HG03439 (cell line): ENCODE results near the gene FRAS1.
"Not testable (repeated sequence)": the region's sequence is repeated elsewhere in the genome, so short reads cannot be mapped to it uniquely, and the experiment has no call there.

ENCODE experiments used
- ATAC-seq: cut with Tn5 transposase; IDR thresholded peaks from one replicate; pipeline ENCODE4 v1.9.1; 2021; ENCODE audit warnings: mild to moderate bottlenecking, moderate library complexity; ENCODE audit not compliant: unreplicated experiment

The FRAS1 gene

GRCh38 chr4:78099058-78099457 lies 41.9 kb downstream of the FRAS1 start:
- no peak for ATAC-seq

GRCh38 chr4:78100060-78100459 lies 42.9 kb downstream of the FRAS1 start:
- no peak for ATAC-seq

- no peak for ATAC-seq
Measured at GRCh38 chr4:78119698-78120097, 62.6 kb downstream of the FRAS1 start.

- no peak for ATAC-seq
Measured at GRCh38 chr4:78120144-78120880, 63.2 kb downstream of the FRAS1 start.

DNA sequence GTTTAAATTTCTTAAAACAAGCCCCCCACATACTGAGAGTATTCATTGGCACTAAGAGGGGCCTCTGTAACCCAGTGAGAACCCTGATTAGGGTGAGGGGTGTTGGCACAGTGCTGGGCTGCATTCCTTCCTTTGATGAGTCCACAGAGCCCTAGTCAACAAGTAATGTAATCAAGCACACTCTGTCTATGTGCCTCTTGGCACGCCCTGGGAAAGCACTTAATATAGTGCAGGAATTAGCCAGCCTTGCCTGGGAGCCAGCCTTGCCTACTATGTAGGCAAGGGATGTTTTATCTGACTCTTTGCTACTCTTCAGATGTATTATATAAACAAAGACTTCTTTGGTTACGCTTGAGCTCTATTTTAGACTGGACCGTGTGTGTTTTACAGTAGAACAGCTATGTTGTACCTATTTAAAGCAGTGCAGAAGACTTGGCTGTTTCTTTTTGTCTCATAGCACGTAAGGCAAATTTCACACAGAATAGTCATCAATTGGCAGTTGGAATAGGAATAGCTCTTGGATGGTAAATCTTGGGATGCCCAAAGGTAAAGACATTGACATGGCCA lies 64.3 kb downstream of the FRAS1 start:
- no peak for ATAC-seq

DNA sequence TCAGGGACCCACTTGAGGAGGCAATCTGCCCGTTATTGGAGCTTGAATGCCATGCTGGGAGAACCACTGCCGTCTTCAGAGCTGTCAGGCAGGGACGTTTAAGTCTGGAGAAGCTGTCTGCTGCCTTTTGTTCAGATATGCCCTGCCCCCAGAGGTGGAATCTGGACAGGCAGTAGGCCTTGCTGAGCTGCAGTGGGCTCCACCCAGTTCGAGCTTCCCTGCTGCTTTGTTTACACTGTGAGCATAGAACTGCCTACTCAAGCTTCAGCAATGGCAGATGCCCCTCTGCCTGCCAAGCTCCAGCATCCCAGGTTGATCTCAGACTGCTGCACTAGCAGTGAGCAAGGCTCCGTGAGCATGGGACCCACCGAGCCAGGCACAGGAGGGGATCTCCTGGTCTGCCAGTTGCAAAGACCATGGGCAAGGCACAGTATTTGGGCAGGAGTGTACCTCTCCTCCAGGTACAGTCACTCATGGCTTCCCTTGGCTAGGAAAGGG lies 68.8 kb downstream of the FRAS1 start:
- not testable (repeated sequence) for ATAC-seq

- no peak for ATAC-seq
Measured at GRCh38 chr4:78129383-78130108, 72.4 kb downstream of the FRAS1 start.

DNA sequence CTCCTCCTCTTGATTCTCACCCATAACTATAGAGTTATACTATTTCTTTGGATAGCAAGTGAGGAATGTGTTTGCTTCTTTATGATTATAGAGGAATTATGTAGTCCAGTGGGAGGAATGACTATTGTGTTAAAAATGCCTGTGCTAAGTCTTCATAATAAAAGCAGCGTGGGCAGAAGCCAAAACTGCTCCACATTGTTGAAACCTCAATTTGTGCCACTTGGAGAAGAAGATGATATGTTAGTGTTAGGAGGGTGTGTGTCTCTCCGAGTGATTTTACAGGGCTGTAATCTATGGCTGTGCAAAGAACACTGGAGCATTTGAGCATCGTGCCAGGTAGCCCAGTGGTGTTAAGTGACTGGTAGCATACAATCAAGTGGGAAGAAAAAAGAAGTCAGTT lies 74.3 kb downstream of the FRAS1 start:
- ATAC-seq, result no peak

DNA sequence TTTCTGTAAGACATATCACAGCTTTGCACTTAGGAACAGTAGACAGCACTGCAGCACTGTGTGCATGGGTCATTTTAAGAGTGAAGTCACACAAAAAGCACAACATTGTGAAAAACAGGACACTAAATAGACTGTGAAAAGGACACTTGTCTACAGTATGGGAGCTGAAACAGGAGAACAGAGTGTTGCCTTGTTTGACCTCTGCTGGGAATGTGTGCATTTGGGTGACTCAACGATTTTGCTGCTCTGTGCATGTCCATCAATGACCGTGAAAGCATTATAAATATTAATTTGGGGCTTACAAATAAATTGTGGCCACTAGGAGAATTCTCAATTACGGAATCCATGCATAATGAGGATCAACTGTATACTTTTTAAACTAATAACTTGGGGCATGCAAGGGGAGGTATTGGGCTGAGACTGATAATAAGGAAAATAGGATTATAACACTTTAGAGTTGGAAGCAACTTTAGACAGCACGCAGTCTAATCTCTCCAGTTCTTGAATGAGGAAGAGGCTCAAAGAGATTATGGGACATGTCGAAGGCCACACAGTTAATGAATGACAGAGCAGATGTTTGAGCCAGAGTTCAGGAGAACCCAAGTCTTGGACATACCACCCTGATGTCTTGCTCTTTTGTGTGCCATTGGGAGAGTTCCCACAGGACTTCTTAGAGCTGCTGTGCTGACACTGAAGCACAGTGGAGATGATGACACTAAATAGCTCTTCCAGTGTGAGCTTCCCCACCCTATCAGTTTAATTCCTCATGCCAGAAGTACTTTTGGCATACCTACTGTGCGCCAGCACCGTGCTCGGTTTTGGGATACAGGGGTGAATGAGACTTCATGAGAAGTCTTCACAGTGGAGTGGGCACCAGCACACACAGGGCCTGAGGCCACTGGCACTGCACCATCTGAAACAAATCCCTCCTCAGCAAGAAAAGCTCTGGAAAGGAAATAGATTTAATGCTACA lies 79.3 kb downstream of the FRAS1 start:
- no peak for ATAC-seq

DNA sequence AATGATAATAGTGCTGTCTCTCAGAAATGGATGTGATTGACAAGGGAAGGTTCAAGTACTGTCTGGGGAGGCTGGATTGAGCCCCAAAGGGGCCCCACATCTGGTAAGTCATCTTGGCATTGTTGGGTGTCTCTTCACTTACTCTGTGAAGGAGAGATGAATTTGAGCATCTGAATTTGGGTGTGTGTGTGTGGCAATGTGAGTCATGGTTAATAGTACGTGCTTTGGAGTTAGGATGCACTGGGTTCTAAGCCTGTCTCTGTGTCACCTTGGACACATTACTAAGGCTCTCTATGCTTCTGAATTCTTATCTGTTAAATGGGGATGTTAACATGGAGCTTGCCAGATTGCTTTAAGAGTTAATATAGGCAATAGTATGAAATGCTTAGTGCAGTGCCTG lies 80.4 kb downstream of the FRAS1 start:
- no peak for ATAC-seq

DNA sequence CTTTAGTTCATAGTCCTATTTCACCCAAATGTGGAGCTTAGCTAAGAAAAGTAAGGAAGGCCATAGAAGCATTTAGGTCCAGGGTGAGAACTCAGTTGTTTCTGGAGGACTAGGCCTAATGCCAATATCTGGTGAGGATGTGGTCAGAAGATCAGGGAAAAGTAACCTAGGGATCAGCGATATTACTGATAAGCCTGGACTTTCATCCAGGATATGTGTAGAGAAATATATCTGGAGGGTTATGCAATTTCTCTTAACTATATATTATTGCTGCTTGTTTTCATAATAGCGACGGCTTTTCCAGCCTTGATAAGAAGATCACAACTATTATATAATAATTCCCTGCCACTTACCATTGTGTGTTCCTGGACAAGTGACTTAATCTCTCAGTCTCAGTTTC lies 81.1 kb downstream of the FRAS1 start:
- ATAC-seq, result no peak

- ATAC-seq, result no peak
Measured at GRCh38 chr4:78143634-78144033, 86.5 kb downstream of the FRAS1 start.

GRCh38 chr4:78145008-78145407 lies 87.9 kb downstream of the FRAS1 start:
- ATAC-seq, result no peak

DNA sequence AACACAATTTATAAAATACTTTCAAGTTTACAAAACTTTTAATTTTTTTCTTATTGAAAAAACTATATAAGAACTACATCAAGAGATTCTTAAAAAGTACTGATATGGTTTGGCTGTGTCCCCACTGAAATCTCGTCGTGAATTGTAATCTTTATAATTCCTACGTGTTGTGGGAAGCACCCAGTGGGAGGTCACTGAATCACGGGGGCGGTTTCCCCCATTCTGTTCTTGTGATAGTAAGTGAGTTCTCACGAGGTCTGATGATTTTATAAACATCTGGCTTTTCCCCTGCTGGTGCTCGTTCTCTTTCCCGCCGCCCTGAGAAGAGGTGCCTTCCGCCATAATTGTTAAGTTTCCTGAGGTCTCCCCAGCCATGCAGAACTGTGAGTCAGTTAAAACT lies 88.5 kb downstream of the FRAS1 start:
- ATAC-seq, result no peak

DNA sequence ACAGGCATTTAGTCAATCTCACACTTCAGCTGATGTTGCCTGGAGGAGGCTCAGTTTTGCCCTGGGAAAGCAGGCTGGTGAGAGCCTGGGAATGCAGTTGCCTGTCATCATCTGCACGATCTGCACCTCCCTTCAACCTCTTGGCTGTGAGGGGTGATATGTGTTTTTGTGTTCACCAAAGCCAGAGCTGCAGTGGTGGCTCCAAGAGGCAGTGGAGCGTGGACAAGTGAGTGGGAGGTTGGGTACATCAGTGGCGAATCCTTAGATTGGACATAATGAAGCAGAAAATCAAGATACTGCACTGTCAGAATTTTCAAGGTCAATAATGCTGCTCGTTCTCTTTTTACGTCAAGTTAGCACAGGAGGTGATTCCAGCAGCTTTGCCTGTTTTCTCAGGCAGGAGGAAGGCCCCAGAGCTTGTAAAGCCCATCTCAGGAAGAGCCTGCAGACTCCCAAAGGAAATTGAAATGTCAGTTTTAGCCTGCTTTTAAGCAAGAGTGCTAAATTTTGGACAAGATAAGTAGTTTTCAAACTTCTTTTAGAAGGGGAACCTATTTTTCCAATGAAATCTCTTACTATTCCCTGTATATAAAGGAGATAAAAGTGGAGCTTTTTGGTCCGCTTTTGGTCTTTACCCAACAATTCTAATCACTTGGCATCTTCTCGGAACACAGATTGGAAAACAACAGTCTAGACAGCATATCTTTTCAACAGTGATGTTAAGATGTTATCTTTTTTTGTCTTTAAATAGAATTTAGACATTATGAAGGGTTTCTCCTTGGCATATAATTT lies 92.8 kb downstream of the FRAS1 start:
- no peak for ATAC-seq

DNA sequence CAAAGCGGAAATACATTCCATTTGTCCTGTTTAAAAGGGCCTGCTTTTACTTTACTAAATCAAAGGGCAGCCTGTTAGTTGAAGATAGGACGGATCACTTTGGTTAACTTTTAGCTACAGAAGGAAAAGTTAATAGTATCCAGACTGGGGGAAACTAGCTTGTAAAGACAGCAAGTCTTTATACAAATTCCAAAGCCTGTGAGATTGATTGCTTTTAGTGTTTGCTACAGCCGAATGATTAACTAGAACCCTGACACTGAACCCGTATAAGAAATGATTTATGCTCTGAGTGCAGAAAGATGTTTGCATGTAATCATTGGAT lies 93.4 kb downstream of the FRAS1 start:
- no peak for ATAC-seq

DNA sequence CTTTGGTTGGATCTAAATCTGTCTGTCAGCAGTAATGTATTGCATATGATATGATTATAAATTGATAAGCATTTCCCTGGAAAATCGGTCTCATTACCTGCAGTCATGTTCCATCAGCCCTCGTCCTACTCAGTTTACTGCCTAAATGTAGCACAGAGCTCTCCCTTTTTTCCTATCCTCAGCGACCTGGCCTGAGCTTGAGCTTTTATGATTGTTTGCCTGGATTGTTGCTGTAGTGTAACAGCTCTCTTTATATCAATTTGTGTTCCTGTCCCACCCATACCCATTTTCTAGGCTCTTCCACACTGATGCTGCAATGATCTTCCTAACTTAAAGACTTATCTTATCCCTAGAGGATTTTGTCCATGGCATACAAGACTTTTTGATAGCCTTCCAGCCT lies 95.7 kb downstream of the FRAS1 start:
- ATAC-seq, result no peak

DNA sequence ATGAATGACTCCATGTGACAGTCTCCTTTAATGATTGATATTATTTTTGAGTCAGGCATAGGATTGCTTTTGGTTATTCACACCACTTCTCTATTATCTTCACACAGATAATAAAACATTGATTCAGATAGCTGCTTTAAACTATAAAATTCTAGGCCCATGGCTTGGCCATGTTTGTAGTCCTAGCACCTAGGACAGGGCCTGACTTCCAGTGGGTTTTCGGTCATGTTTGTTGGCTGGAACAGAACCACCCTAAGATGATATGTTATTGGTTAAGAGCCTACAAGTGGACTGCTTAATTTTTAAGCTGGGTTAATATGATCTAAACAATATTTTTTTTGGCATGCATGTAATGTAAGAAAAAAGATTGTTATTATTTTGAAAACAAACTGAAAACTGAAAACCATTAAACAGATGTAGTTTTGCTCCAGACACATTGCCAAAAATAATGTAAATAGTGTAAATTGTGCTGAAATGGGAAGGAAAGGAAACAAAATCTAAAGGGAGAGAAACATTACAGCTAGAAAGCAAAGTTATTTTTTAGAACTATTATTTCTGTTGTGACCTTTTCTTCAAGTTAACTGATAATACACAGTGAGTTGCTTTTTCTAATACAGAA lies 98.0 kb downstream of the FRAS1 start:
- ATAC-seq, result no peak

DNA sequence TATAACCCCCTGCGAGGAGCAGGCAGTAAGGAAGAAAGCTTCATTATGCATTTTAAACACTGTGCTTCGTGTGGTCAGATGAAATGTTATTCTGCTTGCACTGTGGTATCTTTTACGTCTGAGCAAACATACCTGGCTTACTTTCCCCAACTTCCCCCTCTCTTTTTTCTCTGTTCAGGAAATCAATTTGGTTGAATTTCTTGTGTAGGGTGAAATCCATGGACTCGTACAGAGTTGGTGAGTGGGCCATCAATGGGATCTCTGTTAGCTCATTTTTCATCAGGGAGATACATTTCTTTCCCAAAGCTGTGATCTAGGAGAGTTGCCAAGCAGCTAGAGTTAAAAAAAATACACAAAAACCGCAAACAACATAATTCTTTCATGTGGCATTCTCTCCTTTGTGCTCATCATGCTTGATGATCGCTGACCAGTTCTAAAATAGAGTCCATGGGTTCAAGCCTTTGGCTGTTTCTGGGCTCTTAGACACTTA lies 98.5 kb downstream of the FRAS1 start:
- no peak for ATAC-seq

GRCh38 chr4:78156520-78156919 lies 99.4 kb downstream of the FRAS1 start:
- ATAC-seq, result no peak
